ENCODE results near the gene REM2. TPM values are rescaled to one million over a fixed set of nuclear protein-coding genes. Genes with fewer than 3 reads are reported as not detected.

The REM2 gene, protein sequence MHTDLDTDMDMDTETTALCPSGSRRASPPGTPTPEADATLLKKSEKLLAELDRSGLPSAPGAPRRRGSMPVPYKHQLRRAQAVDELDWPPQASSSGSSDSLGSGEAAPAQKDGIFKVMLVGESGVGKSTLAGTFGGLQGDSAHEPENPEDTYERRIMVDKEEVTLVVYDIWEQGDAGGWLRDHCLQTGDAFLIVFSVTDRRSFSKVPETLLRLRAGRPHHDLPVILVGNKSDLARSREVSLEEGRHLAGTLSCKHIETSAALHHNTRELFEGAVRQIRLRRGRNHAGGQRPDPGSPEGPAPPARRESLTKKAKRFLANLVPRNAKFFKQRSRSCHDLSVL
- total RNA-seq (2021) (1.1 to 1.5 TPM (median 1.5 TPM) in 3 replicates), Bru-seq, nascent RNA (percentile 39 among the genes with signal in this experiment)
- long read RNA-seq, experiment 1, transcript REM2-201 (5 exons, 1,923 nt) = major isoform, 5 of 8 reads
- long read RNA-seq, experiment 1, partial matches to known transcripts = 1 of 8 reads
- long read RNA-seq, experiment 1, other reads (novel, unspliced or antisense) = 2 of 8 reads
- long read RNA-seq, experiment 2, partial matches to known transcripts = 0 of 1 reads
- long read RNA-seq, experiment 2, other reads (novel, unspliced or antisense) = 1 of 1 reads
- long read RNA-seq, experiment 3 = 0 reads

DNA sequence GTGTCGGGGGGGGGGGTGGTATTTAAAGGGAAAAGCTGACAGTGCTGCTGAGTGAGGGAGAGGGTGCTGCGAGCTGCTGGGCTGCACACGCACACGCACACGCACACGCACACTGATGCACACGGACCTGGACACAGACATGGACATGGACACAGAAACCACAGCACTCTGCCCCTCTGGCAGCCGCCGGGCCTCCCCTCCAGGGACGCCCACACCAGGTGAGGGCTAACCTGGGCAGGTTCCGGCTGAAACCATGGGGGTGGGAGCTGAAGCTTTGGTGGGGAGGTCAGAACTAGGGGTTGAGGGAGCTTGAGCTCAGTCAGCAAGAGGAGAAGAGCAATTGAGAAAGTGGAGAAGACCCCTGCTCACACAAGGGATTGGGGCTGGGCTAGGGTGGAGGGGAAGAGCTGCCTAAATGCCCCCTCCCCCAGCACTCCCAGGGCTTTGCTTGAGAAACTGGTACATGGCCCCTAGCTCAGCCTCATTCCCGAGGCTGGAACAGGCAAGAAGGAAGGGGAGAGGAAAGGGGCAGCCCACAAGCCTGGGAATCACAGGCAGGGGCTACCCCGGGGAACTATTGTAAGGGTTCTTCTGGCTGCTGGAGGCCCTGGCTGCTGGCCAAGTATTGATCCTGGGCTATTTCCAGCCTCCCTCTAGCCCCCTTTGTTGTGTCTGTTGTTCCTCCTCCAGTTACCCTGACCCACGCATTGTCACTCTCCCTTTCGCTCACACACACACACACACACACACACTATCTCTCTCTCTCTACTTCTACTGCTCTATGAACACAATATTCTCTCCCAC, at the start of gene REM2:
REM2 (plus strand) TSS at position 50 of the 804 bp plus-strand sequence; CDS start at position 116, 66 bp downstream.
- DNase-seq (ENCODE audit: low spot score) (no peak), ATAC-seq (peak; percentile 12)
- Mint-ChIP-seq H3K27ac (peak within 1 kb of the TSS; percentile 93), H3K36me3 (no peaks in the 10 kb centered on the region), H3K27me3 (ENCODE audit: low read depth) (peaks cover 23% of the 10 kb centered on the region), H3K4me1 (peaks cover 45% of the 10 kb centered on the region), H3K4me3 (peak within 1 kb of the TSS; percentile 75), H3K9me3 (no peaks in the 10 kb centered on the region)
- POLR2A ChIA-PET = interaction anchor here (1.0 to 3.0 kb wide), 8 partner anchors 11 to 73 kb away, joined by 3 to 32 read pairs (median 6); partner anchors contain the start of genes HAUS4, LRP10 and RBM23
- no peak for TF ChIP-seq SMAD3 (CRISPR knock-in tag; IDR thresholded peaks at IDR 0.05; ENCODE audit: borderline replicate concordance)
- TF ChIP-seq, protein P1, sequence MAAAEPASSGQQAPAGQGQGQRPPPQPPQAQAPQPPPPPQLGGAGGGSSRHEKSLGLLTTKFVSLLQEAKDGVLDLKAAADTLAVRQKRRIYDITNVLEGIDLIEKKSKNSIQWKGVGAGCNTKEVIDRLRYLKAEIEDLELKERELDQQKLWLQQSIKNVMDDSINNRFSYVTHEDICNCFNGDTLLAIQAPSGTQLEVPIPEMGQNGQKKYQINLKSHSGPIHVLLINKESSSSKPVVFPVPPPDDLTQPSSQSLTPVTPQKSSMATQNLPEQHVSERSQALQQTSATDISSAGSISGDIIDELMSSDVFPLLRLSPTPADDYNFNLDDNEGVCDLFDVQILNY (CRISPR knock-in tag; IDR thresholded peaks at IDR 0.05) = no peak
- TF ChIP-seq, protein P2, sequence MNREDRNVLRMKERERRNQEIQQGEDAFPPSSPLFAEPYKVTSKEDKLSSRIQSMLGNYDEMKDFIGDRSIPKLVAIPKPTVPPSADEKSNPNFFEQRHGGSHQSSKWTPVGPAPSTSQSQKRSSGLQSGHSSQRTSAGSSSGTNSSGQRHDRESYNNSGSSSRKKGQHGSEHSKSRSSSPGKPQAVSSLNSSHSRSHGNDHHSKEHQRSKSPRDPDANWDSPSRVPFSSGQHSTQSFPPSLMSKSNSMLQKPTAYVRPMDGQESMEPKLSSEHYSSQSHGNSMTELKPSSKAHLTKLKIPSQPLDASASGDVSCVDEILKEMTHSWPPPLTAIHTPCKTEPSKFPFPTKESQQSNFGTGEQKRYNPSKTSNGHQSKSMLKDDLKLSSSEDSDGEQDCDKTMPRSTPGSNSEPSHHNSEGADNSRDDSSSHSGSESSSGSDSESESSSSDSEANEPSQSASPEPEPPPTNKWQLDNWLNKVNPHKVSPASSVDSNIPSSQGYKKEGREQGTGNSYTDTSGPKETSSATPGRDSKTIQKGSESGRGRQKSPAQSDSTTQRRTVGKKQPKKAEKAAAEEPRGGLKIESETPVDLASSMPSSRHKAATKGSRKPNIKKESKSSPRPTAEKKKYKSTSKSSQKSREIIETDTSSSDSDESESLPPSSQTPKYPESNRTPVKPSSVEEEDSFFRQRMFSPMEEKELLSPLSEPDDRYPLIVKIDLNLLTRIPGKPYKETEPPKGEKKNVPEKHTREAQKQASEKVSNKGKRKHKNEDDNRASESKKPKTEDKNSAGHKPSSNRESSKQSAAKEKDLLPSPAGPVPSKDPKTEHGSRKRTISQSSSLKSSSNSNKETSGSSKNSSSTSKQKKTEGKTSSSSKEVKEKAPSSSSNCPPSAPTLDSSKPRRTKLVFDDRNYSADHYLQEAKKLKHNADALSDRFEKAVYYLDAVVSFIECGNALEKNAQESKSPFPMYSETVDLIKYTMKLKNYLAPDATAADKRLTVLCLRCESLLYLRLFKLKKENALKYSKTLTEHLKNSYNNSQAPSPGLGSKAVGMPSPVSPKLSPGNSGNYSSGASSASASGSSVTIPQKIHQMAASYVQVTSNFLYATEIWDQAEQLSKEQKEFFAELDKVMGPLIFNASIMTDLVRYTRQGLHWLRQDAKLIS (CRISPR knock-in tag; IDR thresholded peaks at IDR 0.05; ENCODE audit: borderline replicate concordance) = no peak
- TF ChIP-seq, protein P3, sequence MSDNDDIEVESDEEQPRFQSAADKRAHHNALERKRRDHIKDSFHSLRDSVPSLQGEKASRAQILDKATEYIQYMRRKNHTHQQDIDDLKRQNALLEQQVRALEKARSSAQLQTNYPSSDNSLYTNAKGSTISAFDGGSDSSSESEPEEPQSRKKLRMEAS (CRISPR knock-in tag; IDR thresholded peaks at IDR 0.05) = no peak
- TF ChIP-seq, protein P4, sequence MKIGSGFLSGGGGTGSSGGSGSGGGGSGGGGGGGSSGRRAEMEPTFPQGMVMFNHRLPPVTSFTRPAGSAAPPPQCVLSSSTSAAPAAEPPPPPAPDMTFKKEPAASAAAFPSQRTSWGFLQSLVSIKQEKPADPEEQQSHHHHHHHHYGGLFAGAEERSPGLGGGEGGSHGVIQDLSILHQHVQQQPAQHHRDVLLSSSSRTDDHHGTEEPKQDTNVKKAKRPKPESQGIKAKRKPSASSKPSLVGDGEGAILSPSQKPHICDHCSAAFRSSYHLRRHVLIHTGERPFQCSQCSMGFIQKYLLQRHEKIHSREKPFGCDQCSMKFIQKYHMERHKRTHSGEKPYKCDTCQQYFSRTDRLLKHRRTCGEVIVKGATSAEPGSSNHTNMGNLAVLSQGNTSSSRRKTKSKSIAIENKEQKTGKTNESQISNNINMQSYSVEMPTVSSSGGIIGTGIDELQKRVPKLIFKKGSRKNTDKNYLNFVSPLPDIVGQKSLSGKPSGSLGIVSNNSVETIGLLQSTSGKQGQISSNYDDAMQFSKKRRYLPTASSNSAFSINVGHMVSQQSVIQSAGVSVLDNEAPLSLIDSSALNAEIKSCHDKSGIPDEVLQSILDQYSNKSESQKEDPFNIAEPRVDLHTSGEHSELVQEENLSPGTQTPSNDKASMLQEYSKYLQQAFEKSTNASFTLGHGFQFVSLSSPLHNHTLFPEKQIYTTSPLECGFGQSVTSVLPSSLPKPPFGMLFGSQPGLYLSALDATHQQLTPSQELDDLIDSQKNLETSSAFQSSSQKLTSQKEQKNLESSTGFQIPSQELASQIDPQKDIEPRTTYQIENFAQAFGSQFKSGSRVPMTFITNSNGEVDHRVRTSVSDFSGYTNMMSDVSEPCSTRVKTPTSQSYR (CRISPR knock-in tag; IDR thresholded peaks at IDR 0.05) = no peak
- no peak for TF ChIP-seq PRRX2 (CRISPR knock-in tag; IDR thresholded peaks at IDR 0.05)
- no peak for TF ChIP-seq OVOL2 (CRISPR knock-in tag; IDR thresholded peaks at IDR 0.05; ENCODE audit: borderline replicate concordance)
- no peak for TF ChIP-seq TEAD4 (CRISPR knock-in tag; IDR thresholded peaks at IDR 0.05)
- TF ChIP-seq NR1H2 (CRISPR knock-in tag; IDR thresholded peaks at IDR 0.05) = no peak
- no peak for TF ChIP-seq SP1 (CRISPR knock-in tag; conservative IDR thresholded peaks at IDR 0.05)
- TF ChIP-seq, protein P5, sequence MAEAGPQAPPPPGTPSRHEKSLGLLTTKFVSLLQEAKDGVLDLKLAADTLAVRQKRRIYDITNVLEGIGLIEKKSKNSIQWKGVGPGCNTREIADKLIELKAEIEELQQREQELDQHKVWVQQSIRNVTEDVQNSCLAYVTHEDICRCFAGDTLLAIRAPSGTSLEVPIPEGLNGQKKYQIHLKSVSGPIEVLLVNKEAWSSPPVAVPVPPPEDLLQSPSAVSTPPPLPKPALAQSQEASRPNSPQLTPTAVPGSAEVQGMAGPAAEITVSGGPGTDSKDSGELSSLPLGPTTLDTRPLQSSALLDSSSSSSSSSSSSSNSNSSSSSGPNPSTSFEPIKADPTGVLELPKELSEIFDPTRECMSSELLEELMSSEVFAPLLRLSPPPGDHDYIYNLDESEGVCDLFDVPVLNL (CRISPR knock-in tag; IDR thresholded peaks at IDR 0.05; ENCODE audit: borderline replicate concordance, low read depth) = no peak
- CTCF ChIA-PET = interaction anchor here (0.7 to 5.1 kb wide), 15 partner anchors 11 to 324 kb away, joined by 3 to 57 read pairs (median 5); partner anchors contain the start of genes AJUBA, DAD1, LRP10 and RBM23

Measured in WTC11 (cell line).